ENCODE measurements around the gene OR52A1.

OR52A1 gene

GRCh38 chr11:5136261-5136660 is 18.3 kb downstream of the OR52A1 start:
- no peak for DNase-seq

DNA sequence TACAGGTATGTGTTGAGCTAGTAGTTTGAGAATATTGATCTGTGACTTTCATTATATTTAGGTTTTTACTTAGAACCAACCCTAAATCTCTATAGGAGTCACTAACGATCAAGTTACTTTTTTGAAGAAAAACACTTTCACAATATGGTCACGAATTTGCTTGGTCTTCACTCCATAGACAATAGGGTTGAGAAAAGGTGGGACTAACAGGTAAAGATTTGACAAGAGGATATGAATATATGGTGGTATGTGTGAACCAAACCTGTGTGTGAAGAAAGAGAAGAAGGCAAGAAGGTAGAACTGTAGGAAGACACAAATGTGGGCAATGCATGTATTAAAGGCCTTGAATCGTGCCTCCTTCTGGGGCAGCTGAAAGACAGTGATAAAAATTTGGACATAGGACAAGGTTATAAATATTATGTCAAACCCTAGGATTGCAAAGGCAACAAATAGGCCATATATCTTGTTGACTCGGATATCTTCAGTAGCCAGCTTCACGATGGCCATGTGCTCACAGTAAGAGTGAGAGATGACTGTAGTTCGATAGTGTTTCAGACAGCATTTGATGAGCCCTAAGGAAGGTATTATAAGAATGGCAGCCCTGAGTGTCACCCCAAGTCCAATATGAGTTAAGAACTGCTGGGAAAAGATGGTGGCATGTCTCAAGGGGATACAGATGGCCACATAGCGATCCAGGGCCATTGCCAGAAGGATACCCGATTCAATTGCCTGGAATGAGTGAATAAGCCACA is 22.8 kb downstream of the OR52A1 start:
- DNase-seq: no peak

- no peak for DNase-seq
These were observed 25.1 kb downstream of the OR52A1 start for GRCh38 chr11:5129457-5129877.

GRCh38 chr11:5124891-5125620 is 29.5 kb downstream of the OR52A1 start:
- no peak for DNase-seq

- DNase-seq: peak in 40 of 56 donors; percentile 0 to 81 (median 20)
These were observed 30.6 kb downstream of the OR52A1 start for GRCh38 chr11:5123802-5124521.

GRCh38 chr11:5118893-5119292 is 35.7 kb downstream of the OR52A1 start:
- DNase-seq: no peak

GRCh38 chr11:5117588-5117987 is 37.0 kb downstream of the OR52A1 start:
- DNase-seq: no peak

GRCh38 chr11:5115339-5115738 is 39.2 kb downstream of the OR52A1 start:
- no peak for DNase-seq

GRCh38 chr11:5107285-5107684 is 47.3 kb downstream of the OR52A1 start:
- no peak for DNase-seq

GRCh38 chr11:5103066-5103465 is 51.5 kb downstream of the OR52A1 start:
- DNase-seq: no peak

DNA sequence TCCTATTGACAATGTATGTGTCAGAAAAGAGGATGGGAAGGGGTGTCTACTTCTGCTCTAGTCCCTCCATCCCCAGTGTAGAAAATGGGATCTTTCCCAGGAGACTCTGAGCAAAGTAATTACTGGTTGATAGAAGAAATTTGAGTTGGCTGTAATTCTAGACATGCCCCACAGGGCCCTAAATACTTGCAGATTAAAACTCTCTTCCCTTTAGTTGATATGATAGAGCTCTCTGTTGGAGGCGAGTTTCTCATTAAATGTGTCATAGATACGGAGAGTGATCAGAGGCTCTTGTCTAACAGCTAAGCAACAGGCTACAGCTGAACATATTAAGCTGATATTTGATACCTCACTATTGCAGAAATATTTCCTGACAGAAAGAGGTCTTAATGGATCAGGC is 52.3 kb downstream of the OR52A1 start:
- no peak for DNase-seq

DNA sequence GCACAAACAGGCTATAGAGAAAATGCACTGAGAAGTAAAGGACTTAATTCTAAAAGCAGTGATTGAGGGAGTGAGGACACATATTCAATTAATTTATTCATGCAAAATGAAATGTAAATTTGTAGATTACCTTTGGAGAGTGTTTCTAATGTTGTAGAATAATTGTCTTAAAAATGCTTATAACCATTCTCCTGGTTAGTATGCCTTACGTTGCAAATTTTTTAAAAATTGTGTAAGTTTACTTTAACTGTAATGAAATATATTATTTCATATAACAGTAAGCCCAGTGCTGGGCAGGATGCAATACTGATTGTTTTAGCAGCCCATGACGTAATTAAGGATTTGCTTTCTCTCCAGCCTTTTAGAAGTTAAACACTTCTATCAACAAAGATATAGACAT is 58.5 kb downstream of the OR52A1 start:
- DNase-seq: no peak

Data from amygdala (tissue), 56 donors.